HepG2 (cell line): ENCODE measurements around the gene STPG4. TPM values are rescaled to one million over a fixed set of nuclear protein-coding genes. Genes with fewer than 3 reads are reported as not detected.

Experiments
- CHD4 ChIP-seq: fragments of 200-600 bp; sonication (generic); IDR thresholded peaks from 2 replicates; pipeline ENCODE4 v1.7.0; 2017; ENCODE audit warnings: mild to moderate bottlenecking, low read length, borderline replicate concordance
- GLI4 ChIP-seq: sonication (generic); formaldehyde crosslinking; IDR thresholded peaks from 2 replicates; pipeline ENCODE4 v1.5.1; 2020; ENCODE audit warnings: missing genetic modification reagents, mild to moderate bottlenecking, moderate library complexity, borderline replicate concordance
- YY1 ChIP-seq: IDR thresholded peaks from 2 replicates; pipeline ENCODE4 v1.6.1; 2011; ENCODE audit warnings: low read length, low read depth, moderate library complexity, mild to moderate bottlenecking; ENCODE audit not compliant: insufficient read depth, insufficient replicate concordance
- ZBTB20 ChIP-seq: sonication (generic); formaldehyde crosslinking; IDR thresholded peaks from 2 replicates; pipeline ENCODE4 v1.8.1; 2023; ENCODE audit warnings: missing genetic modification reagents, low read depth, mild to moderate bottlenecking, borderline replicate concordance
- polyA plus RNA-seq, 8 experiments: library from polyadenylated mRNA; depleted of rRNA in 3 of 8; stranded (reverse) in 7 of 8; unstranded in 1 of 8; fragments of >200 nt; fragmentation: Illumina TruSeq in 4 of 8; extraction: Trizol in 4 of 8; gene quantifications; 2 replicates each; pipeline versions ENCODE4 v1.2.1 to v1.2.3, GENCODE V29; 2011 to 2016; ENCODE audit warnings: low read depth in 4 of 8, missing spikeins in 1 of 8, mixed read lengths in 1 of 8; ENCODE audit not compliant: insufficient read depth in 1 of 8
- total RNA-seq, 5 experiments: library from RNA; depleted of rRNA; stranded (reverse); fragments of >200 nt; fragmentation: Illumina TruSeq; extraction: Trizol; gene quantifications; 2 replicates each; pipeline ENCODE4 v1.2.3, GENCODE V29; 2016; ENCODE audit warnings: low read depth in 1 of 5
- TF ChIP-seq, protein P1 (sequence below): sonication (generic); formaldehyde crosslinking; IDR thresholded peaks from 2 replicates; pipeline ENCODE4 v1.5.1; 2020; ENCODE audit warnings: mild to moderate bottlenecking, missing genetic modification reagents, moderate library complexity
- TF ChIP-seq, protein P2 (sequence below): sonication (generic); formaldehyde crosslinking; IDR thresholded peaks from 2 replicates; pipeline ENCODE4 v1.9.0; 2022; ENCODE audit warnings: missing genetic modification reagents, mild to moderate bottlenecking, borderline replicate concordance

Gene STPG4
- total and polyA plus RNA-seq, 2 of the 13 experiments (the other 11 are each of a cell fraction or from before 2014, with no cell fraction given), result 0.11 to 0.15 TPM

DNA sequence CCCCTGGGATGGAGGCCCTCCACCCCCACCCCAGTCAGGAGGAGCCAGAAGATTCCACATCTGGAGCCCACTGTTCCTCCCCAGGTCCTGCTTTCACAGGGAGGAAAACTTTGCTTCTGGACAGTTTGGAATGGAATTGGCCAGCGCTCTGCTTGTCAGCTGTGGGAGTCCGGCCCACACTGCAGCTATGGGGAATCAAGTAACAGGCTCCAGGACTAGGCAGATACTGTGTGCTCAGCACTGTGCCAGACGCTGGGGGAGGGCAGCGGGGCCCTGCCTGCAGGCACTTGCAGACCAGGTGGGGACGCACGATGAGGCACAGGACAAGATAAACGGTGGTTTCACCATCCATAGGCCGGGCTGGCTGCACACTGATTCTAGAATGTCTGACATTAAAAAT is 114.0 kb downstream of the STPG4 start (continued):
- TF ChIP-seq, protein P1, sequence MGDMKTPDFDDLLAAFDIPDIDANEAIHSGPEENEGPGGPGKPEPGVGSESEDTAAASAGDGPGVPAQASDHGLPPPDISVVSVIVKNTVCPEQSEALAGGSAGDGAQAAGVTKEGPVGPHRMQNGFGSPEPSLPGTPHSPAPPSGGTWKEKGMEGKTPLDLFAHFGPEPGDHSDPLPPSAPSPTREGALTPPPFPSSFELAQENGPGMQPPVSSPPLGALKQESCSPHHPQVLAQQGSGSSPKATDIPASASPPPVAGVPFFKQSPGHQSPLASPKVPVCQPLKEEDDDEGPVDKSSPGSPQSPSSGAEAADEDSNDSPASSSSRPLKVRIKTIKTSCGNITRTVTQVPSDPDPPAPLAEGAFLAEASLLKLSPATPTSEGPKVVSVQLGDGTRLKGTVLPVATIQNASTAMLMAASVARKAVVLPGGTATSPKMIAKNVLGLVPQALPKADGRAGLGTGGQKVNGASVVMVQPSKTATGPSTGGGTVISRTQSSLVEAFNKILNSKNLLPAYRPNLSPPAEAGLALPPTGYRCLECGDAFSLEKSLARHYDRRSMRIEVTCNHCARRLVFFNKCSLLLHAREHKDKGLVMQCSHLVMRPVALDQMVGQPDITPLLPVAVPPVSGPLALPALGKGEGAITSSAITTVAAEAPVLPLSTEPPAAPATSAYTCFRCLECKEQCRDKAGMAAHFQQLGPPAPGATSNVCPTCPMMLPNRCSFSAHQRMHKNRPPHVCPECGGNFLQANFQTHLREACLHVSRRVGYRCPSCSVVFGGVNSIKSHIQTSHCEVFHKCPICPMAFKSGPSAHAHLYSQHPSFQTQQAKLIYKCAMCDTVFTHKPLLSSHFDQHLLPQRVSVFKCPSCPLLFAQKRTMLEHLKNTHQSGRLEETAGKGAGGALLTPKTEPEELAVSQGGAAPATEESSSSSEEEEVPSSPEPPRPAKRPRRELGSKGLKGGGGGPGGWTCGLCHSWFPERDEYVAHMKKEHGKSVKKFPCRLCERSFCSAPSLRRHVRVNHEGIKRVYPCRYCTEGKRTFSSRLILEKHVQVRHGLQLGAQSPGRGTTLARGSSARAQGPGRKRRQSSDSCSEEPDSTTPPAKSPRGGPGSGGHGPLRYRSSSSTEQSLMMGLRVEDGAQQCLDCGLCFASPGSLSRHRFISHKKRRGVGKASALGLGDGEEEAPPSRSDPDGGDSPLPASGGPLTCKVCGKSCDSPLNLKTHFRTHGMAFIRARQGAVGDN (CRISPR knock-in tag), result peak; percentile 73
- TF ChIP-seq, protein P2, sequence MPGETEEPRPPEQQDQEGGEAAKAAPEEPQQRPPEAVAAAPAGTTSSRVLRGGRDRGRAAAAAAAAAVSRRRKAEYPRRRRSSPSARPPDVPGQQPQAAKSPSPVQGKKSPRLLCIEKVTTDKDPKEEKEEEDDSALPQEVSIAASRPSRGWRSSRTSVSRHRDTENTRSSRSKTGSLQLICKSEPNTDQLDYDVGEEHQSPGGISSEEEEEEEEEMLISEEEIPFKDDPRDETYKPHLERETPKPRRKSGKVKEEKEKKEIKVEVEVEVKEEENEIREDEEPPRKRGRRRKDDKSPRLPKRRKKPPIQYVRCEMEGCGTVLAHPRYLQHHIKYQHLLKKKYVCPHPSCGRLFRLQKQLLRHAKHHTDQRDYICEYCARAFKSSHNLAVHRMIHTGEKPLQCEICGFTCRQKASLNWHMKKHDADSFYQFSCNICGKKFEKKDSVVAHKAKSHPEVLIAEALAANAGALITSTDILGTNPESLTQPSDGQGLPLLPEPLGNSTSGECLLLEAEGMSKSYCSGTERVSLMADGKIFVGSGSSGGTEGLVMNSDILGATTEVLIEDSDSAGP (CRISPR knock-in tag), result peak; percentile 58; the same call in 1 of the 2 replicates
- TF ChIP-seq ZBTB20 (0 out of 2 replicates have a peak, but pooled peaks have one; percentile 16), YY1 (peak; percentile 6), GLI4 (CRISPR knock-in tag) (no peak), CHD4 (0 out of 2 replicates have a peak, but pooled peaks have one; percentile 27)
- TF ChIP-seq, all 625 proteins: peak for 29
